Suprapubic skin (tissue), 4 donors: Measurements from ENCODE around the gene ZNF579.

Source experiments
- EP300 ChIP-seq: sonication (generic); formaldehyde crosslinking; IDR thresholded peaks from one replicate; pipeline ENCODE4 v1.6.1; 2017; ENCODE audit warnings: antibody characterized with exemption
- POLR2A ChIP-seq, 2 donors: fragments of 450-650 bp; IDR thresholded peaks; one replicate each; pipeline ENCODE4 v1.6.1; 2017; ENCODE audit warnings: antibody characterized with exemption in 2 of 2, mild to moderate bottlenecking in 2 of 2, moderate library complexity in 2 of 2
- POLR2AphosphoS5 ChIP-seq, 3 donors: sonication (generic); formaldehyde crosslinking; IDR thresholded peaks; one replicate each; pipeline ENCODE4 v1.6.1; 2017; ENCODE audit warnings: antibody characterized with exemption in 3 of 3
- TF ChIP-seq, protein P1 (sequence below), 2 donors: fragments of 200-600 bp in 1 of 2; fragments of 450-650 bp in 1 of 2; sonication (generic) in 1 of 2; IDR thresholded peaks; one replicate each; pipeline ENCODE4 v1.5.1; 2016 to 2019; ENCODE audit warnings: antibody characterized with exemption in 2 of 2, mild to moderate bottlenecking in 1 of 2, moderate library complexity in 1 of 2

DNA sequence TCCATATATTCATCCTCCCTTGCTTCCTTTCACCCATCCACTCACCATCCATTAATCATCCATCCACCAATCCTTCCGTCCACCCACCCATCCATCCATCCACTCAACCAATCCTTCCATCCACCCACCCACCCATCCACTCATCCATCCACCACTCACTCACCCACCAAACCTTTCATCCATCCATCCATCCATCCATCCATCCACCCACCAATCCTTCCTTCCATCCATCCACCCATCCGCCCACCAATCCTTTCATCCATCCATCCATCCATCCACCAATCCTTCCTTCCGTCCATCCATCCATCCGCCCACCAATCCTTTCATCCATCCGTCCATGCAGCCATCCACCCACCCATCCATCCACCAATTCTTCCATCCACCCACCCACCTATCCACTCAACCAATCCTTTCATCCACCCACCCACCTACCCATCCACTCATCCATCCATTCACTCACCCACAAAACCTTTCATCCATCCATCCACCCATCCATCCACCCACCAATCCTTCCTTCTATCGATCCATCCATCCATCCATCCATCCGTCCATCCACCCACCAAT, 38.3 kb downstream of the ZNF579 start:
- TF ChIP-seq POLR2A (IDR thresholded peaks at IDR 0.05), result no peak
- TF ChIP-seq, protein P1, sequence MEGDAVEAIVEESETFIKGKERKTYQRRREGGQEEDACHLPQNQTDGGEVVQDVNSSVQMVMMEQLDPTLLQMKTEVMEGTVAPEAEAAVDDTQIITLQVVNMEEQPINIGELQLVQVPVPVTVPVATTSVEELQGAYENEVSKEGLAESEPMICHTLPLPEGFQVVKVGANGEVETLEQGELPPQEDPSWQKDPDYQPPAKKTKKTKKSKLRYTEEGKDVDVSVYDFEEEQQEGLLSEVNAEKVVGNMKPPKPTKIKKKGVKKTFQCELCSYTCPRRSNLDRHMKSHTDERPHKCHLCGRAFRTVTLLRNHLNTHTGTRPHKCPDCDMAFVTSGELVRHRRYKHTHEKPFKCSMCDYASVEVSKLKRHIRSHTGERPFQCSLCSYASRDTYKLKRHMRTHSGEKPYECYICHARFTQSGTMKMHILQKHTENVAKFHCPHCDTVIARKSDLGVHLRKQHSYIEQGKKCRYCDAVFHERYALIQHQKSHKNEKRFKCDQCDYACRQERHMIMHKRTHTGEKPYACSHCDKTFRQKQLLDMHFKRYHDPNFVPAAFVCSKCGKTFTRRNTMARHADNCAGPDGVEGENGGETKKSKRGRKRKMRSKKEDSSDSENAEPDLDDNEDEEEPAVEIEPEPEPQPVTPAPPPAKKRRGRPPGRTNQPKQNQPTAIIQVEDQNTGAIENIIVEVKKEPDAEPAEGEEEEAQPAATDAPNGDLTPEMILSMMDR (IDR thresholded peaks at IDR 0.05), result no peak
- TF ChIP-seq EP300, result no peak
- TF ChIP-seq POLR2AphosphoS5 (IDR thresholded peaks at IDR 0.05), result no peak
